Epithelial cell of proximal tubule (primary cell): ENCODE measurements around the gene MRPS9. TPM values are rescaled to one million over a fixed set of nuclear protein-coding genes. Genes with fewer than 3 reads are reported as not detected.

Experiments
- DNase-seq: peaks from one replicate; pipeline ENCODE4 v3.0.0-alpha.2; 2011; ENCODE audit warnings: low read depth
- H3K4me3 ChIP-seq: 2 replicates; pipeline ENCODE4 v1.5.1; 2011; ENCODE audit warnings: low read depth, mild to moderate bottlenecking, low read length
- total RNA-seq: library from RNA; depleted of rRNA; stranded (reverse); fragments of >200 nt; gene quantifications from 2 replicates; pipeline ENCODE4 v1.2.3, GENCODE V29; 2015
- TF ChIP-seq, protein P1 (sequence below): conservative IDR thresholded peaks from 2 replicates; pipeline ENCODE4 v1.5.1; 2012; ENCODE audit warnings: low read depth, mild to moderate bottlenecking, low read length

The MRPS9 gene
- total RNA-seq, 1 donor from 2014 or later = 34.7 TPM

DNA sequence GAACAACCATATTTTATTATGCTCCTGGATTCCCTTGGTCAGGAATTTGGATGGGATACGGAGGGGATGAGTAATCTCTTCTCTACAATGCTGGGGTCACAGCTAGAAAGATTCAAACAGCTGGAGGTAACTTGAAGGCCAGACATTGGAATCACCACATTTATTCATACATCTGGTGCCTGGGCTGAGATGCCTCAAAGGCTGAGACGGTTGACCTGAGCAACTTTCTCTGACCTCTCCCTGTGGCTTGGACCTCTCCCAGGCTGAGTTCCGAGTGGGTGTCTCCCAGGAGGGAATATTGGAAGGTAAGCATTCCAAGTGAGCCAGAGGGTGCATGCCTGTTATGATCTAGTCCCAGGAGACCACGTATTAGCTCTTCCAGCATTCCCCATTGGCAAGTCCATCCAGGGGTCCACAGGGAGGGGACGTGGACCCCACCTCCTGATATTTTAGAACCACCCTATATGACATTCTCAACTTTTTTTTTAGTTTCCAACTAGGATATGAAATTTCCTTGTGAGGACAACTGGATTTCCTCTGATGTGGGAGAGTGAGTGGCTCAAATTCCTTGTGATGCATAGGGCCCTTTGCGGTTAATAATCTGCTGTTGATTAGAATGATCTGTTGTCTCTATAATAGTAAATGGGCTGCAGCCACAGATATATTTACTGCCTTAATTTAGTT is 101.8 kb downstream of the MRPS9 start:
- no peak overlapping the region for H3K4me3 ChIP-seq
- DNase-seq = no peak
- TF ChIP-seq, protein P1, sequence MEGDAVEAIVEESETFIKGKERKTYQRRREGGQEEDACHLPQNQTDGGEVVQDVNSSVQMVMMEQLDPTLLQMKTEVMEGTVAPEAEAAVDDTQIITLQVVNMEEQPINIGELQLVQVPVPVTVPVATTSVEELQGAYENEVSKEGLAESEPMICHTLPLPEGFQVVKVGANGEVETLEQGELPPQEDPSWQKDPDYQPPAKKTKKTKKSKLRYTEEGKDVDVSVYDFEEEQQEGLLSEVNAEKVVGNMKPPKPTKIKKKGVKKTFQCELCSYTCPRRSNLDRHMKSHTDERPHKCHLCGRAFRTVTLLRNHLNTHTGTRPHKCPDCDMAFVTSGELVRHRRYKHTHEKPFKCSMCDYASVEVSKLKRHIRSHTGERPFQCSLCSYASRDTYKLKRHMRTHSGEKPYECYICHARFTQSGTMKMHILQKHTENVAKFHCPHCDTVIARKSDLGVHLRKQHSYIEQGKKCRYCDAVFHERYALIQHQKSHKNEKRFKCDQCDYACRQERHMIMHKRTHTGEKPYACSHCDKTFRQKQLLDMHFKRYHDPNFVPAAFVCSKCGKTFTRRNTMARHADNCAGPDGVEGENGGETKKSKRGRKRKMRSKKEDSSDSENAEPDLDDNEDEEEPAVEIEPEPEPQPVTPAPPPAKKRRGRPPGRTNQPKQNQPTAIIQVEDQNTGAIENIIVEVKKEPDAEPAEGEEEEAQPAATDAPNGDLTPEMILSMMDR = no peak

DNA sequence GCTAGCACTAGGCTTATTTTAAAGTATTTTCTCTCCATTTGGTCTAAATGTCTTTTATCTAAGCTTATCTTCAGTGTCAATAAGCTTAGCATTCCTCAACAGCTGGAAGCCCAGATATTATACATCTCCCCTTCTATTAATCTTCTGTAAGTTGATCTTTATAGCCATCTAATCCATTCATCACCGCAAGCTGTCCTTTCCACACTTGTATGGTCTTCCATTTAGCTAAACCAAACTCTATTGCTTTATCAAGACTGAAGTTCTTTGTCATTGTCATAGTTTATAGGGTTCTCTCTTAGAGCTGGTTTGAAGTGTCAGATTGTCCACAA is 102.3 kb downstream of the MRPS9 start:
- no peak overlapping the region for H3K4me3 ChIP-seq
- TF ChIP-seq, protein P1 = no peak
- DNase-seq = no peak

DNA sequence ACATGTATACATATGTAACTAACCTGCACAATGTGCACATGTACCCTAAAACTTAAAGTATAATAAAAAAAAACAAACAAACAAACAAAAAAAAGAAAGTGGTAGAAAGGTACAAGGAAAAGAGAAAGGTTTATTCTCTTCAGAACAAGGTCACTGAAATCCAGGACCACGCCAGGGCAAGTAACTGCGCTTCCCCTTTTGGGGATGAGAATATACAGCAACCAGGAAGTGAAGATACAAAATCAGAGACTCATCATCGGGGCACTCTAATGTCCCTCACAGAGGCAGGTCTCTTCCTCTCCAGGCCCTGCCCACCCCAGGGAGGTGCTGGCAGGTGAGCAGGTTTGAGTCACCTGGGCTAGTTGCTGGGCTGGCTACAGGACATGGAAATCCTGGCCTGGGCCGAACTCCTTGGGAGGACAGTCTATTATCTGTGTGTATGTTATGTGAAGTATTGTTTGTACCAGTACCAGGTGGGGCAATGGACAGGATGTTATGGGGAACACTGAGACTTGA is 103.3 kb downstream of the MRPS9 start:
- TF ChIP-seq, protein P1 = no peak
- H3K4me3 ChIP-seq = no peak overlapping the region
- DNase-seq = no peak

DNA sequence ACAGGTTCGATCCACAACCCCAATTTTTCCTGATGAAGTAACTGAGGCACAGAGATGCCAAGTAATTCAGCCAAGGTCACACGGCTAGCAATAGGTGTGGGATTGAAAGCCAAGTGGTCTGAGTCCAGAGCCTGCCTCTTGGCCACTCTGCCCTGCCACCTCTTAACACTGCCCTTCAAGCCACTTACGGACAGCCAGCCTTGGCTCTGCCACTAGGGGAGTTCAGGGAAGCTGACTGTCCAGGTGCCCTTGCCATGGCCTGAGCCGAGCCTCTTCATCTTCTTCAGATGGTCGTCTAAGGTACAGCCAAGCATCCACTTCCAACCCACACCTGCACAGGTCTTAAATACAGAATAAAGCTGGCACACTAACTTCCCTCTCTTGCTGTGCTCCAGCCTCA is 104.4 kb downstream of the MRPS9 start:
- TF ChIP-seq, protein P1 = no peak
- DNase-seq = no peak
- no peak overlapping the region for H3K4me3 ChIP-seq

DNA sequence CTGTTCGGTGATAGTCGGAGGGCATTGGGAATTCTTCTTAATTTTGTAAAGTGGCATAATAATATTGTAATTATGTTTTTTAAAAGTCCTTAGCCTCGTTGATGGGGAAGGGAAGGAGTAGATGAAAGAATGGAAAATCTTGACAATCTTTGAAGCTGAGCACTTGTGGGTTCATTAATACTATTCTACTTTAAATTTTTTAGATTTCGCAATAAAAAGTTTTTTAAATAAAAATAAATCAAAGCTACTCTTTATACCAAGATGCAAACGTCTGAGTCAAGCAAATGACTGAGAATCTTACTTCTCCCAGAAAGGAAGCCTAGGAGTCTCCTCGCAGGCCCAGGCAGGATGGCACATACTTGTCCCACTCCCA is 105.2 kb downstream of the MRPS9 start:
- H3K4me3 ChIP-seq = no peak overlapping the region
- no peak for DNase-seq
- TF ChIP-seq, protein P1 = no peak

DNA sequence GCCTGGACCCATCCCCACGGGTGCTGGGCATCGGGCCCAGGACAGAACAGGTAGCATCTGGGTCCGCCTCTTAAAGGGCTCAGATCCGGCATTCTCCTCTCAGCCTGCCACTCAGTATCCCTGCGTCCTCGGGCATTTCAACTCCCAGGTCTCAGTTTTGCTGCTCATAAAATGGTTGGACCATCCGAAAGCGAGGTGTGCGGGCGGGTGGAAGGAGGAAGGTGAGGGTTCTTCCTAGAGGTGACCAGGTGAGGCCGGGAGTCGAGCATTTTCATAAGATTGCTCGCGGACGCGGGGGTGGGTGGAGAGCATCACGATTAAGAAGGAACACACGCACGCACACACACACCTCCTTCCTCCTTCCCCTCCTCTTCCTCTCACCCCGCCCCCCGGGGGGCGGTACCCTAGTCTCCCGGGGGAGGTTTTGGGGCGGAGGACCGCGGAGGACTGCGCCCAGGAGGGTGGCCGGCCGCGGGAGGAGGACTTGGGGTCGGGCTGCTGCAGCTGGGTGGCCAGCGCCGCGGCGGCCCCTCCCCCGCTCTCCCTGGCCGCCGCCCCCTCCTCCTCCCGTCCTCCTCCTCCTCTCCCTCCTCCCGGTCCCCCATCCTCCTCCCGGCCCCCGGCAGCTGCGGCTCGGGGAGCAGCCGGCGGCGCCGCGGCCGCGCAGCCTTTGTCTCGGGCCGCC is 105.7 kb downstream of the MRPS9 start:
- peak overlapping the region; percentile 45 for H3K4me3 ChIP-seq
- DNase-seq = no peak
- TF ChIP-seq, protein P1 = no peak
